Measurements from ENCODE around the gene PLEKHG2. TPM values are rescaled to one million over a fixed set of nuclear protein-coding genes. Genes with fewer than 3 reads are reported as not detected.

Gene PLEKHG2
- total RNA-seq, 1 donor from 2014 or later, result 14.1 TPM

- no peak for DNase-seq
- Histone ChIP-seq H3K36me3 (peaks cover 12% of the 10 kb centered on the region), H3K27me3 (ENCODE audit: low read depth) (no peaks in the 10 kb centered on the region), H3K27ac (replicated peaks) (peak overlapping the region; percentile 99), H3K4me3 (no peak overlapping the region), H3K9me3 (replicated peaks) (no peaks in the 10 kb centered on the region), H3K4me1 (peaks cover 62% of the 10 kb centered on the region)
- intact Hi-C loops (cut with micrococcal nuclease), result no loop called here
- TF ChIP-seq CTCF (IDR thresholded peaks at IDR 0.05; ENCODE audit: borderline replicate concordance), result no peak
These were observed 12.4 kb upstream of the PLEKHG2 start for GRCh38 chr19:39400061-39400460.

- Histone ChIP-seq H3K4me3 (no peak overlapping the region), H3K4me1 (peaks cover 72% of the 10 kb centered on the region), H3K27ac (replicated peaks) (peak overlapping the region; percentile 99), H3K27me3 (ENCODE audit: low read depth) (no peaks in the 10 kb centered on the region), H3K9me3 (replicated peaks) (no peaks in the 10 kb centered on the region), H3K36me3 (peaks cover 1% of the 10 kb centered on the region)
- TF ChIP-seq CTCF (IDR thresholded peaks at IDR 0.05; ENCODE audit: borderline replicate concordance), result no peak
- intact Hi-C loops (cut with micrococcal nuclease), result no loop called here
- DNase-seq, result no peak
These were observed 11.4 kb upstream of the PLEKHG2 start for GRCh38 chr19:39401070-39401548.

GRCh38 chr19:39401549-39402345, 10.7 kb upstream of the PLEKHG2 start:
- no peaks in the 10 kb centered on the region for H3K36me3 ChIP-seq
- peak overlapping the region; percentile 73 for H3K4me3 ChIP-seq
- H3K27ac ChIP-seq (replicated peaks), result peak overlapping the region; percentile 99
- intact Hi-C loops (cut with micrococcal nuclease), result no loop called here
- no peak for DNase-seq
- no peak for TF ChIP-seq CTCF (IDR thresholded peaks at IDR 0.05; ENCODE audit: borderline replicate concordance)
- H3K4me1 ChIP-seq, result peaks cover 73% of the 10 kb centered on the region
- no peaks in the 10 kb centered on the region for H3K9me3 ChIP-seq (replicated peaks)
- H3K27me3 ChIP-seq (ENCODE audit: low read depth), result no peaks in the 10 kb centered on the region

GRCh38 chr19:39402346-39403300, 9.8 kb upstream of the PLEKHG2 start:
- no peak for TF ChIP-seq CTCF (IDR thresholded peaks at IDR 0.05; ENCODE audit: borderline replicate concordance)
- intact Hi-C loops (cut with micrococcal nuclease), result no loop called here
- DNase-seq, result peak; percentile 94
- Histone ChIP-seq H3K36me3 (peaks cover 3% of the 10 kb centered on the region), H3K4me1 (peaks cover 73% of the 10 kb centered on the region), H3K27ac (replicated peaks) (peak overlapping the region; percentile 99), H3K9me3 (replicated peaks) (no peaks in the 10 kb centered on the region), H3K4me3 (peak overlapping the region; percentile 73), H3K27me3 (ENCODE audit: low read depth) (no peaks in the 10 kb centered on the region)

Measured in left ventricle myocardium inferior (tissue), 1 donor.